Spleen (tissue), 11 donors: ENCODE measurements around the gene CAMTA1. TPM values are rescaled to one million over a fixed set of nuclear protein-coding genes. Genes with fewer than 3 reads are reported as not detected.
A peak's percentile ranks its signal among the peaks of the same experiment; 100 is the strongest.

ENCODE experiments used
- DNase-seq: peaks from one replicate; pipeline ENCODE4 v3.0.0-alpha.2; 2020
- H3K27ac ChIP-seq, 8 donors: fragments of 200-600 bp; sonication (generic) in 7 of 8; 1 replicate in 4 of 8; 2 replicates in 4 of 8; pipeline versions ENCODE4 v1.5.0 to v1.8.0; 2016 to 2021; ENCODE audit warnings: inconsistent platforms in 4 of 8, mild to moderate bottlenecking in 4 of 8, moderate library complexity in 1 of 8
- H3K27me3 ChIP-seq, 7 donors: fragments of 200-600 bp; sonication (generic) in 6 of 7; replicated peaks in 1 of 7; 1 replicate in 4 of 7; 2 replicates in 3 of 7; pipeline versions ENCODE4 v1.5.0 to v1.8.0; 2016 to 2021; ENCODE audit warnings: inconsistent platforms in 3 of 7, mild to moderate bottlenecking in 1 of 7
- H3K36me3 ChIP-seq, 6 donors: fragments of 200-600 bp; sonication (generic) in 5 of 6; 1 replicate in 4 of 6; 2 replicates in 2 of 6; pipeline versions ENCODE4 v1.5.0 to v1.8.0; 2016 to 2021; ENCODE audit warnings: inconsistent platforms in 2 of 6
- H3K4me1 ChIP-seq, 6 donors: fragments of 200-600 bp; sonication (generic) in 5 of 6; 1 replicate in 3 of 6; 2 replicates in 3 of 6; pipeline versions ENCODE4 v1.5.0 to v1.8.0; 2016 to 2021; ENCODE audit warnings: inconsistent platforms in 3 of 6
- H3K4me3 ChIP-seq, 8 donors: fragments of 200-600 bp; sonication (generic) in 7 of 8; 1 replicate in 4 of 8; 2 replicates in 4 of 8; pipeline versions ENCODE4 v1.5.0 to v1.8.0; 2016 to 2021; ENCODE audit warnings: inconsistent platforms in 4 of 8, mild to moderate bottlenecking in 4 of 8, moderate library complexity in 2 of 8
- H3K9me3 ChIP-seq, 8 donors: fragments of 200-600 bp; sonication (generic) in 7 of 8; 1 replicate in 4 of 8; 2 replicates in 4 of 8; pipeline versions ENCODE4 v1.5.0 to v1.8.0; 2016 to 2021; ENCODE audit warnings: inconsistent platforms in 4 of 8
- CTCF ChIP-seq, 11 experiments: fragments of 200-600 bp in 7 of 11; fragments of 450-650 bp in 4 of 11; sonication (generic) in 4 of 11; IDR thresholded peaks in 8 of 11; conservative IDR thresholded peaks in 3 of 11; 1 replicate in 7 of 11; 2 replicates in 4 of 11; pipeline versions ENCODE4 v1.4.0 to v1.8.0; 2016 to 2021; ENCODE audit warnings: antibody characterized with exemption in 11 of 11, inconsistent platforms in 4 of 11, mild to moderate bottlenecking in 1 of 11
- POLR2A ChIP-seq, 3 donors: fragments of 450-650 bp; IDR thresholded peaks; one replicate each; pipeline ENCODE4 v1.5.1; 2017; ENCODE audit warnings: antibody characterized with exemption in 3 of 3, mild to moderate bottlenecking in 1 of 3
- POLR2AphosphoS5 ChIP-seq, 3 donors: sonication (generic); formaldehyde crosslinking; IDR thresholded peaks; one replicate each; pipeline ENCODE4 v1.5.1; 2017; ENCODE audit warnings: antibody characterized with exemption in 3 of 3
- whole genome bisulfite sequencing, 5 donors: extraction: QIAGEN DNeasy Blood & Tissue Kit in 3 of 5; methylation state at CpG; one replicate each; pipeline versions ENCODE4 v1.1.5 to v1.1.7; 2013 to 2018; 5-methylcytosine and 5-hydroxymethylcytosine counted together
- intact Hi-C: fragments of 100-400 bp; cut with DNase I; formaldehyde crosslinking; loops from one replicate; pipeline ENCODE4 v1.15.0; 2023; ENCODE audit warnings: low total_unique reads
- polyA plus RNA-seq, 3 donors: library from polyadenylated mRNA; stranded (reverse); fragments of 200-250 nt; gene quantifications; one replicate each; pipeline ENCODE4 v1.2.1, GENCODE V29; 2013
- total RNA-seq, 7 donors: library from RNA; depleted of rRNA in 3 of 7; stranded (reverse); fragments of >200 nt in 3 of 7; fragmentation: NEBNext Ultra II Directional in 4 of 7; extraction: Animal tissue kit (Norgen Biotek cat#: 25700) in 4 of 7; gene quantifications; one replicate each; pipeline versions ENCODE4 v1.1.0 to v1.2.1, GENCODE V29; 2016 to 2021
- donor health status: healthy with polysubstance abuse.
- donor health status: DM: no; HTN: no; CAD: no; lungs with moderate emphysema.
- donor health status: DM: no; HTN: no; CAD: no.
- donor health status: Bipolar disorder and iron deficiency.
- donor health status: healthy.
- donor health status: DM: no; HTN: no; CAD: no.
- donor health status: DM: yes; HTN: yes; CAD: no.

The CAMTA1 gene
- total and polyA plus RNA-seq, 10 donors, result 53.0 to 106 (median 77.3) TPM

- DNase-seq, result peak; percentile 68
- Histone ChIP-seq H3K9me3 (no peaks in the 10 kb centered on the region), H3K27ac (no peak overlapping the region), H3K4me3 (no peak overlapping the region), H3K27me3 (peaks cover 0 to 16% (median 0%) of the 10 kb centered on the region in 7 donors), H3K4me1 (peaks cover 0 to 8% (median 0%) of the 10 kb centered on the region in 6 donors), H3K36me3 (no peaks in the 10 kb centered on the region)
- TF ChIP-seq POLR2A (IDR thresholded peaks at IDR 0.05) (no peak), CTCF (IDR thresholded peaks at IDR 0.05 in 8 of 11, conservative IDR thresholded peaks at IDR 0.05 in 3 of 11) (no peak), POLR2AphosphoS5 (IDR thresholded peaks at IDR 0.05) (no peak)
- 76 to 82% (median 79%) methylated on average over 9 to 17 of the region's 17 CpGs for WGBS, 5 donors
- intact Hi-C loops, result no loop called here
These were observed 802.7 kb downstream of the CAMTA1 start for GRCh38 chr1:7587773-7588456.

GRCh38 chr1:7588457-7588827, 803.2 kb downstream of the CAMTA1 start:
- Histone ChIP-seq H3K27me3 (peaks cover 0 to 11% (median 0%) of the 10 kb centered on the region in 7 donors), H3K27ac (no peak overlapping the region), H3K36me3 (no peaks in the 10 kb centered on the region), H3K4me1 (peaks cover 0 to 8% (median 0%) of the 10 kb centered on the region in 6 donors), H3K4me3 (no peak overlapping the region), H3K9me3 (no peaks in the 10 kb centered on the region)
- DNase-seq, result peak; percentile 49
- 79 to 92% (median 85%) methylated on average over 7 of the region's 7 CpGs for WGBS, 5 donors
- intact Hi-C loops, result no loop called here
- TF ChIP-seq POLR2A (IDR thresholded peaks at IDR 0.05) (no peak), CTCF (IDR thresholded peaks at IDR 0.05 in 8 of 11, conservative IDR thresholded peaks at IDR 0.05 in 3 of 11) (no peak), POLR2AphosphoS5 (IDR thresholded peaks at IDR 0.05) (no peak)

DNA sequence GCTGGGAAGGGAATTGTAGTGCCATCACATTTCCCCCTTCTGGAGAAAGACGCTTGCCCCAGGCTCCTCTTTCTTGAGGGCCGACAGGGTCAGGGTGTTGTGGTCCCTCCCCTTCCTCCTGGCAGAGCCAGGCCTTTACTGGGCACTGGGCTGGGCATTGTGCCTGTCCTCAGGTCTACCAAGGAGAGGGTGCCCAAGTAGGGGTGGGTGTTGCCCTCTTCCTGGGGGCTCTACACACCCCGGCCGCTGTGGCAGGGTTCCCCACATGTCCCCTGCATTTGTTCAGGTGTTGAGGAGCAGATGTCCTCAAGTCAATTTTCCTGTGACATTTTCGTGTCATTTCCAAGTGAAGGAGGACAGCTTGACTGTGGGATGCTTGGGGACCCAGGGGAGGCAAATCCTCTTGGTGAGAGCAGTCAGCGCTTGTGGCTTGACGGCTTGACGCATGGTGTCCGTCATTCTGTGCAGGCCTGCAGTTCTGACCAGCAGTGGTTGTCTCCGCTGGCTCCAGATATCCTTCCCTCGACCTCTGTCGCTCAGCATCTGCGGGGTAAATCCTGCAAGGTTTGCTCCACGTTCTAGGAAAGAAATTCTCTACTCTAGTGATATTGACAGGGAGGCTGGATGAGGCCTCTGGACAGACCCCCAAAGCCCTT, 804.0 kb downstream of the CAMTA1 start:
- no peak overlapping the region for H3K4me3 ChIP-seq
- H3K4me1 ChIP-seq, result peaks cover 0 to 8% (median 0%) of the 10 kb centered on the region in 6 donors
- H3K9me3 ChIP-seq, result no peaks in the 10 kb centered on the region
- intact Hi-C loops, result no loop called here
- peak; percentile 29 for DNase-seq
- no peaks in the 10 kb centered on the region for H3K36me3 ChIP-seq
- TF ChIP-seq CTCF (IDR thresholded peaks at IDR 0.05 in 8 of 11, conservative IDR thresholded peaks at IDR 0.05 in 3 of 11) (no peak), POLR2AphosphoS5 (IDR thresholded peaks at IDR 0.05) (no peak), POLR2A (IDR thresholded peaks at IDR 0.05) (no peak)
- 85 to 91% (median 89%) methylated on average over 11 to 14 of the region's 14 CpGs for WGBS, 5 donors
- H3K27ac ChIP-seq, result no peak overlapping the region
- H3K27me3 ChIP-seq, result peaks cover 0 to 11% (median 0%) of the 10 kb centered on the region in 7 donors

- DNase-seq, result peak; percentile 44
These were observed 804.6 kb downstream of the CAMTA1 start for GRCh38 chr1:7589774-7590425.

More at GRCh38 chr1:7589774-7590425, 804.6 kb downstream of the CAMTA1 start:
- WGBS, 5 donors, result 61 to 87% (median 82%) methylated on average over 7 to 10 of the region's 10 CpGs
- Histone ChIP-seq H3K4me3 (no peak overlapping the region), H3K9me3 (no peaks in the 10 kb centered on the region), H3K36me3 (no peaks in the 10 kb centered on the region), H3K27me3 (peaks cover 0 to 11% (median 0%) of the 10 kb centered on the region in 7 donors), H3K27ac (no peak overlapping the region), H3K4me1 (peaks cover 0 to 8% (median 0%) of the 10 kb centered on the region in 6 donors)
- TF ChIP-seq CTCF (IDR thresholded peaks at IDR 0.05 in 8 of 11, conservative IDR thresholded peaks at IDR 0.05 in 3 of 11), result no peak
- TF ChIP-seq POLR2A (IDR thresholded peaks at IDR 0.05), result no peak
- no peak for TF ChIP-seq POLR2AphosphoS5 (IDR thresholded peaks at IDR 0.05)
- intact Hi-C loops, result no loop called here
